Measurements from ENCODE around the gene ACSM5.

DNA sequence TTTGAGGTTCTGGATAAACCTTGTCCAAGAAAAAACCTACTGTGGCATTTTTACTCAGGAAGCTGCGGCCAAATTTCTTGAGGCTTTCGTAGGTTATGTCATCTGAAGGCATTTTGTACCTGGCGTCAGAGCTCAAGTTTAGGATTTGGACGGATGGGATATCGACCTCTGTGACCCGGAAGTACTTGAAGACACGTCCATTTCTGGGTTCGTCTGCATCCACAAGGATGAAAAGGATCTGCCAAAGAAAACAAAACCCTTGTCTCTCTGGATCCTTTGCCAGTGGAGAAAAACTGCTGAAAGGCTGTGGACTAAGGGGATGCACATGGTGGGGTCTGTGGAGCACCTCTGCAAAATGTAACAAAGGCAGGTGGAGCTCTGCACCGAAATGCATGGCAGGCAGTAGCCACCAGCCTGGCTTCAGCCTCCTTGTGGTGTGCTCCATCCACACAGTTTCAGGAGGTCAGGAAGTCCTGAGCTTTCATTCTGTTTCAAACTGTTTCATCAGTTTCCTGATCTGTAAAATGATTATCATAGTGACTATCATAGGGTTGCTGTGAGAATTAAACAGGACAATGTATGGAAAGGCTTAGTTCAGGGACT lies 39.8 kb upstream of the ACSM5 start:
- TF ChIP-seq, protein P1, sequence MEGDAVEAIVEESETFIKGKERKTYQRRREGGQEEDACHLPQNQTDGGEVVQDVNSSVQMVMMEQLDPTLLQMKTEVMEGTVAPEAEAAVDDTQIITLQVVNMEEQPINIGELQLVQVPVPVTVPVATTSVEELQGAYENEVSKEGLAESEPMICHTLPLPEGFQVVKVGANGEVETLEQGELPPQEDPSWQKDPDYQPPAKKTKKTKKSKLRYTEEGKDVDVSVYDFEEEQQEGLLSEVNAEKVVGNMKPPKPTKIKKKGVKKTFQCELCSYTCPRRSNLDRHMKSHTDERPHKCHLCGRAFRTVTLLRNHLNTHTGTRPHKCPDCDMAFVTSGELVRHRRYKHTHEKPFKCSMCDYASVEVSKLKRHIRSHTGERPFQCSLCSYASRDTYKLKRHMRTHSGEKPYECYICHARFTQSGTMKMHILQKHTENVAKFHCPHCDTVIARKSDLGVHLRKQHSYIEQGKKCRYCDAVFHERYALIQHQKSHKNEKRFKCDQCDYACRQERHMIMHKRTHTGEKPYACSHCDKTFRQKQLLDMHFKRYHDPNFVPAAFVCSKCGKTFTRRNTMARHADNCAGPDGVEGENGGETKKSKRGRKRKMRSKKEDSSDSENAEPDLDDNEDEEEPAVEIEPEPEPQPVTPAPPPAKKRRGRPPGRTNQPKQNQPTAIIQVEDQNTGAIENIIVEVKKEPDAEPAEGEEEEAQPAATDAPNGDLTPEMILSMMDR (IDR thresholded peaks at IDR 0.05), result no peak
- TF ChIP-seq POLR2A (IDR thresholded peaks at IDR 0.05), result no peak

All from Peyer's patch (tissue), 4 donors.